GM12878 (cell line): ENCODE results near the gene AGAP1. TPM values are rescaled to one million over a fixed set of nuclear protein-coding genes. Genes with fewer than 3 reads are reported as not detected.

ENCODE experiments used
- ATAC-seq: fragments of 200-7000 bp; cut with Tn5 transposase; 3 replicates; pipeline ENCODE4 v1.9.1; 2020; ENCODE audit warnings: mild to moderate bottlenecking, moderate library complexity
- BruUV-seq: library from RNA; stranded (reverse); fragments of 400-500 nt; replicated peaks from 2 replicates; lab custom pipeline; 2021; lab: Mats Ljungman, UMichigan
- CTCF ChIA-PET: fragments of 300-600 bp; sonication (Branson Sonifier 250); formaldehyde crosslinking; extraction: SDS; loops from one replicate; lab custom pipeline; 2021; ENCODE audit warnings: inconsistent platforms; lab: Yijun Ruan, JAX
- POLR2A ChIA-PET: fragments of 350-600 bp; formaldehyde crosslinking; extraction: SDS; loops from one replicate; lab custom pipeline; 2021; ENCODE audit warnings: inconsistent platforms; lab: Charles Lee
- RAD21 ChIA-PET: fragments of 300-600 bp; sonication (Branson Sonifier 250); formaldehyde crosslinking; loops from one replicate; lab custom pipeline; 2023; ENCODE audit warnings: antibody characterized with exemption; ENCODE audit not compliant: unreplicated experiment; lab: Charles Lee
- SMC1A ChIA-PET: fragments of 300-600 bp; sonication (Branson Sonifier 250); formaldehyde crosslinking; loops from one replicate; lab custom pipeline; 2023; ENCODE audit not compliant: unreplicated experiment, uncharacterized antibody; lab: Charles Lee
- DNase-seq: peaks from one replicate; pipeline ENCODE4 v3.0.0-alpha.2; 2011; ENCODE audit warnings: low read depth, low spot score
- FAIRE-seq: peaks from 3 replicates; lab custom pipeline; 2011; peaks lifted over from hg19 to GRCh38; lab: Jason Lieb, UNC
- H2AFZ ChIP-seq: 2 replicates; pipeline ENCODE4 v1.6.0; 2011; ENCODE audit warnings: low read depth, low read length, control low read depth; ENCODE audit not compliant: control insufficient read depth
- H3K27ac ChIP-seq: 2 replicates; pipeline ENCODE4 v1.5.1; 2011; ENCODE audit warnings: control low read depth; ENCODE audit not compliant: control insufficient read depth, insufficient read depth
- H3K27me3 ChIP-seq, 2 experiments: replicated peaks in 1 of 2; 2 replicates each; pipeline versions ENCODE4 v1.6.0 to v1.6.1; 2011; ENCODE audit warnings: low read length in 1 of 2; ENCODE audit not compliant: control insufficient read depth in 2 of 2, insufficient read depth in 2 of 2
- H3K36me3 ChIP-seq, 2 experiments: 2 replicates each; pipeline ENCODE4 v1.5.1; 2011; ENCODE audit warnings: low read length in 1 of 2; ENCODE audit not compliant: control insufficient read depth in 2 of 2, insufficient read depth in 2 of 2
- H3K4me1 ChIP-seq: 2 replicates; pipeline ENCODE4 v1.6.1; 2011; ENCODE audit warnings: mild to moderate bottlenecking, low read length, moderate library complexity, mixed read lengths; ENCODE audit not compliant: control insufficient read depth, insufficient read depth
- H3K4me2 ChIP-seq: 2 replicates; pipeline ENCODE4 v1.6.0; 2011; ENCODE audit warnings: control low read depth; ENCODE audit not compliant: control insufficient read depth, insufficient read depth
- H3K4me3 ChIP-seq: fragments of 200-600 bp; sonication (generic); 2 replicates; pipeline ENCODE4 v1.5.1; 2016
- H3K79me2 ChIP-seq: 2 replicates; pipeline ENCODE4 v1.6.0; 2011; ENCODE audit warnings: low read length; ENCODE audit not compliant: control insufficient read depth, insufficient read depth
- H3K9ac ChIP-seq: 2 replicates; pipeline ENCODE4 v1.8.0; 2011; ENCODE audit warnings: low read length, control low read depth, mixed read lengths; ENCODE audit not compliant: control insufficient read depth, insufficient read depth
- H3K9me3 ChIP-seq: replicated peaks from 3 replicates; pipeline ENCODE4 v1.5.1; 2011; ENCODE audit warnings: mild to moderate bottlenecking, low read length; ENCODE audit not compliant: control insufficient read depth, insufficient read depth
- H4K20me1 ChIP-seq: 2 replicates; pipeline ENCODE4 v1.6.0; 2011; ENCODE audit not compliant: control insufficient read depth, insufficient read depth
- BRCA1 ChIP-seq: IDR thresholded peaks from 2 replicates; pipeline ENCODE4 v1.6.1; 2011; ENCODE audit warnings: low read depth, low read length, improper control_type of control experiment
- CBX3 ChIP-seq: fragments of 200-600 bp; sonication (generic); IDR thresholded peaks from 2 replicates; pipeline ENCODE4 v1.6.1; 2016; ENCODE audit warnings: low read depth, borderline replicate concordance
- CBX5 ChIP-seq: sonication (generic); IDR thresholded peaks from 2 replicates; pipeline ENCODE4 v1.6.1; 2016; ENCODE audit warnings: low read depth, moderate library complexity, mild to moderate bottlenecking, inconsistent platforms
- DPF2 ChIP-seq: fragments of 450-650 bp; IDR thresholded peaks from 2 replicates; pipeline ENCODE4 v1.6.1; 2017; ENCODE audit warnings: mild to moderate bottlenecking
- EED ChIP-seq: sonication (generic); IDR thresholded peaks from 2 replicates; pipeline ENCODE4 v1.6.1; 2016; ENCODE audit warnings: antibody characterized with exemption, low read depth
- FOS ChIP-seq: IDR thresholded peaks from 3 replicates; pipeline ENCODE4 v1.6.1; 2011; ENCODE audit warnings: borderline replicate concordance; ENCODE audit not compliant: insufficient read length; ENCODE audit errors: extremely low read depth
- IKZF1 ChIP-seq: fragments of 450-650 bp; conservative IDR thresholded peaks from 2 replicates; pipeline ENCODE4 v1.6.1; 2017; ENCODE audit warnings: antibody characterized with exemption, mild to moderate bottlenecking
- KAT2A ChIP-seq: conservative IDR thresholded peaks from 2 replicates; pipeline ENCODE4 v1.6.1; 2011; ENCODE audit warnings: low read depth, low read length; ENCODE audit not compliant: control insufficient read depth
- NFYA ChIP-seq: IDR thresholded peaks from 2 replicates; pipeline ENCODE4 v1.6.1; 2011; ENCODE audit warnings: low read depth, mild to moderate bottlenecking, low read length, improper control_type of control experiment, borderline replicate concordance
- NRF1 ChIP-seq: conservative IDR thresholded peaks from 2 replicates; pipeline ENCODE4 v1.6.1; 2011; ENCODE audit warnings: mild to moderate bottlenecking, low read depth, low read length, improper control_type of control experiment
- PAX5 ChIP-seq: IDR thresholded peaks from 2 replicates; pipeline ENCODE4 v1.6.1; 2011; ENCODE audit warnings: low read depth, low read length, borderline replicate concordance
- RAD21 ChIP-seq: IDR thresholded peaks from 2 replicates; pipeline ENCODE4 v1.6.1; 2011; ENCODE audit warnings: mild to moderate bottlenecking, low read depth, low read length, moderate library complexity; ENCODE audit not compliant: insufficient read depth
- RB1 ChIP-seq: fragments of 450-650 bp; formaldehyde crosslinking; IDR thresholded peaks from 2 replicates; pipeline ENCODE4 v1.6.1; 2017; ENCODE audit warnings: mild to moderate bottlenecking, borderline replicate concordance
- RBBP5 ChIP-seq: fragments of 200-600 bp; sonication (generic); conservative IDR thresholded peaks from 2 replicates; pipeline ENCODE4 v1.6.1; 2016
- RFX5 ChIP-seq: IDR thresholded peaks from 2 replicates; pipeline ENCODE4 v1.6.1; 2011; ENCODE audit warnings: low read depth, low read length, improper control_type of control experiment
- TARDBP ChIP-seq: IDR thresholded peaks from 2 replicates; pipeline ENCODE4 v1.6.1; 2016; ENCODE audit warnings: borderline replicate concordance
- ZBED1 ChIP-seq: IDR thresholded peaks from 2 replicates; pipeline ENCODE4 v1.6.1; 2016; ENCODE audit warnings: borderline replicate concordance
- WGBS: methylation state at CpG from one replicate; pipeline ENCODE4 v1.1.6; 2016; ENCODE audit warnings: low lambda C conversion rate; ENCODE audit not compliant: insufficient replicate concordance, insufficient coverage; ENCODE audit errors: missing lambda C conversion rate; 5-methylcytosine and 5-hydroxymethylcytosine counted together
- in situ Hi-C: fragments of 300-500 bp; cut with MboI; formaldehyde crosslinking; loops from 9 replicates; pipeline ENCODE4 v1.14.3; 2018; ENCODE audit warnings: mixed read lengths
- intact Hi-C: fragments of 100-400 bp; cut with micrococcal nuclease; formaldehyde crosslinking; loops from one replicate; pipeline ENCODE4 v1.14.2; 2022; ENCODE audit not compliant: unreplicated experiment
- polyA plus RNA-seq, 11 experiments: library from polyadenylated mRNA; depleted of rRNA in 4 of 11; unstranded in 6 of 11; stranded (reverse) in 5 of 11; fragments of >200 nt; fragmentation: Nextera tagmentation in 4 of 11; fragmentation: Illumina TruSeq in 1 of 11; extraction: Ambion mirVana in 4 of 11; extraction: Trizol in 1 of 11; gene quantifications; 1 replicate in 1 of 11; 2 replicates in 10 of 11; pipeline versions ENCODE4 v1.2.1 to v1.2.3, GENCODE V29; 2011 to 2016; ENCODE audit warnings: inconsistent platforms in 2 of 11, missing spikeins in 2 of 11, low read depth in 1 of 11
- total RNA-seq, 4 experiments: library from RNA; depleted of rRNA in 3 of 4; stranded (reverse); fragments of >200 nt in 3 of 4; fragmentation: Illumina TruSeq in 1 of 4; extraction: Trizol in 1 of 4; gene quantifications; 2 replicates each; pipeline versions ENCODE4 v1.2.1 to v1.2.3, GENCODE V29; 2013 to 2021
- TF ChIP-seq, protein P1 (sequence below): fragments of 450-650 bp; IDR thresholded peaks from 2 replicates; pipeline ENCODE4 v1.6.1; 2017; ENCODE audit warnings: mild to moderate bottlenecking, moderate library complexity
- TF ChIP-seq, protein P2 (sequence below): IDR thresholded peaks from 2 replicates; pipeline ENCODE4 v1.6.1; 2012; ENCODE audit warnings: low read depth, low read length, improper control_type of control experiment

AGAP1 gene
- total and polyA plus RNA-seq, 10 of the 15 experiments (the other 5 are each of a cell fraction or from before 2014, with no cell fraction given), result 0.05 to 0.15 (median 0.06) TPM; not detected in 7

DNA sequence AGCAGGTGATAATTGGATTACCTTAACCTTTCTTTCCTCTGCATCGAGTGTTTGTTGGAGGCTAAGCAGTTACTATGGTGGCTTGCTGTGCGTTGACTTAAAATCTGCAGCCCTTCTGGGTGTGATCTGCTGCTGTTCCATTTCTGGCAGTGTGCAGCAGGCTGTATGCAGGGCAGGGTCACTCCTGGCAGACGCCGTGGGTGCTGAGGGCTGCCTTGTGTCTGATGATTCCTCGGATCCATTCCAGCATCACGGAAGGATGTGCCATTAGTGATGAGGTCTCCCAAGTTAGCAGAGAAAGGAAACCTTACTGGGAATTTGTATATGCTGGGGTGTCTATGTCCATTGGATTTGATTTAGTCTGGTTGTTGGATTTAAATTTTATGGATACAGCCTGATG, 310.8 kb downstream of the AGAP1 start (continued):
- TF ChIP-seq CBX3 (no peak), EED (no peak), ZBED1 (no peak), FOS (no peak), BRCA1 (no peak), RFX5 (no peak)

DNA sequence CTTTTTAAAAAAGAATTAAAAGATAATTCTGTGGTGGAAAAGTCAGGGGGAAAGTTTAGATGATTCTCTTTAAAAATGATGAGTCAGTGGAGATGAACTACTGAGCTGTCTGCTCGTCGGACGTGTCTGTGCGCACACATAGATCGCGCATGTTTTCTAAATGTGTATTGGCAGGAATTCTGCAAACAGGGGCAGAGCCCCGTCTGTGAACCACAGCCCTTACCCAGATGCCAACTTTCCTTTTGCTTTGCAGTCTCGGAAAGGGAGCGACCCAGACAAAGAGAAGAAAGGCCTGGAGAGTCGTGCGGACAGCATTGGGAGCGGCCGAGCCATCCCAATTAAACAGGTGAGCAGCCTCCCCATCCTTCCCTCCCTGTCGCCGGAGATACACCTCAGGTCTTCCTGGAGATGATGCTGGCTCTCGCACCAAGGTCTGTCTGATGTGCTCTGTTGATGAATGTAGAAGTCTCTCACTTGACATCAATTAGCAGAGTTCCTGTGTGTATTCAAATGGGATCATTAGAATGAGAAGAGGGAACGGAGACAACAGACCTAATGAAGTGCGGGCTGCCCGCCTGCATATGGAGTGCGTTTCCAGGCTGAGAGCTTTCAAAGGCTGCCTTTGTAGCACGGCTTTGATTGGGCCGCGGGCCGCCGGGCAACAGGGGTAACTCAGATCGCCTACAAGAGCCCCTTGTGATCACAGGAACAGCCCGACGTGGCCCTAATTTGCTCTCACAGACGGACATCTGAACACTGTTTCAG, 313.3 kb downstream of the AGAP1 start:
- Histone ChIP-seq H3K27ac (no peak overlapping the region), H3K4me2 (no peak overlapping the region), H3K27me3 (no peaks in the 10 kb centered on the region), H3K4me1 (no peaks in the 10 kb centered on the region), H3K4me3 (no peak overlapping the region), H4K20me1 (no peaks in the 10 kb centered on the region), H3K79me2 (no peaks in the 10 kb centered on the region), H3K36me3 (no peaks in the 10 kb centered on the region), H2AFZ (no peak overlapping the region), H3K9me3 (no peaks in the 10 kb centered on the region; the same call in 2 of the 3 replicates), H3K9ac (no peak overlapping the region)
- POLR2A ChIA-PET, result no interaction called here
- intact Hi-C loops (no loop called here), in situ Hi-C loops (no loop called here)
- CTCF ChIA-PET, result no interaction called here
- RAD21 ChIA-PET, result no interaction called here
- no peak for FAIRE-seq
- DNase-seq, result no peak
- no TSS peak for BruUV-seq
- SMC1A ChIA-PET, result no interaction called here
- ATAC-seq, result no peak
- WGBS, result 64% methylated on average over 23 of the region's 29 CpGs
- TF ChIP-seq RAD21 (no peak), RB1 (no peak), RBBP5 (no peak), TARDBP (no peak), DPF2 (no peak), IKZF1 (no peak), KAT2A (no peak), CBX5 (no peak), NFYA (no peak), NRF1 (no peak), PAX5 (no peak)
- TF ChIP-seq, protein P1, sequence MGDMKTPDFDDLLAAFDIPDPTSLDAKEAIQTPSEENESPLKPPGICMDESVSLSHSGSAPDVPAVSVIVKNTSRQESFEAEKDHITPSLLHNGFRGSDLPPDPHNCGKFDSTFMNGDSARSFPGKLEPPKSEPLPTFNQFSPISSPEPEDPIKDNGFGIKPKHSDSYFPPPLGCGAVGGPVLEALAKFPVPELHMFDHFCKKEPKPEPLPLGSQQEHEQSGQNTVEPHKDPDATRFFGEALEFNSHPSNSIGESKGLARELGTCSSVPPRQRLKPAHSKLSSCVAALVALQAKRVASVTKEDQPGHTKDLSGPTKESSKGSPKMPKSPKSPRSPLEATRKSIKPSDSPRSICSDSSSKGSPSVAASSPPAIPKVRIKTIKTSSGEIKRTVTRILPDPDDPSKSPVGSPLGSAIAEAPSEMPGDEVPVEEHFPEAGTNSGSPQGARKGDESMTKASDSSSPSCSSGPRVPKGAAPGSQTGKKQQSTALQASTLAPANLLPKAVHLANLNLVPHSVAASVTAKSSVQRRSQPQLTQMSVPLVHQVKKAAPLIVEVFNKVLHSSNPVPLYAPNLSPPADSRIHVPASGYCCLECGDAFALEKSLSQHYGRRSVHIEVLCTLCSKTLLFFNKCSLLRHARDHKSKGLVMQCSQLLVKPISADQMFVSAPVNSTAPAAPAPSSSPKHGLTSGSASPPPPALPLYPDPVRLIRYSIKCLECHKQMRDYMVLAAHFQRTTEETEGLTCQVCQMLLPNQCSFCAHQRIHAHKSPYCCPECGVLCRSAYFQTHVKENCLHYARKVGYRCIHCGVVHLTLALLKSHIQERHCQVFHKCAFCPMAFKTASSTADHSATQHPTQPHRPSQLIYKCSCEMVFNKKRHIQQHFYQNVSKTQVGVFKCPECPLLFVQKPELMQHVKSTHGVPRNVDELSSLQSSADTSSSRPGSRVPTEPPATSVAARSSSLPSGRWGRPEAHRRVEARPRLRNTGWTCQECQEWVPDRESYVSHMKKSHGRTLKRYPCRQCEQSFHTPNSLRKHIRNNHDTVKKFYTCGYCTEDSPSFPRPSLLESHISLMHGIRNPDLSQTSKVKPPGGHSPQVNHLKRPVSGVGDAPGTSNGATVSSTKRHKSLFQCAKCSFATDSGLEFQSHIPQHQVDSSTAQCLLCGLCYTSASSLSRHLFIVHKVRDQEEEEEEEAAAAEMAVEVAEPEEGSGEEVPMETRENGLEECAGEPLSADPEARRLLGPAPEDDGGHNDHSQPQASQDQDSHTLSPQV, result no peak
- TF ChIP-seq, protein P2, sequence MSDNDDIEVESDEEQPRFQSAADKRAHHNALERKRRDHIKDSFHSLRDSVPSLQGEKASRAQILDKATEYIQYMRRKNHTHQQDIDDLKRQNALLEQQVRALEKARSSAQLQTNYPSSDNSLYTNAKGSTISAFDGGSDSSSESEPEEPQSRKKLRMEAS, result no peak
